ENCODE data around the gene SKIDA1. TPM values are rescaled to one million over a fixed set of nuclear protein-coding genes. Genes with fewer than 3 reads are reported as not detected.

SKIDA1 gene
- total RNA-seq, result 0.66 and 0.72 TPM in 2 replicates

GRCh38 chr10:21525367-21526187 lies at the start of gene SKIDA1:
SKIDA1 (minus strand) TSS chr10:21525682; CDS start chr10:21517822, 7,860 bp downstream.

DNA sequence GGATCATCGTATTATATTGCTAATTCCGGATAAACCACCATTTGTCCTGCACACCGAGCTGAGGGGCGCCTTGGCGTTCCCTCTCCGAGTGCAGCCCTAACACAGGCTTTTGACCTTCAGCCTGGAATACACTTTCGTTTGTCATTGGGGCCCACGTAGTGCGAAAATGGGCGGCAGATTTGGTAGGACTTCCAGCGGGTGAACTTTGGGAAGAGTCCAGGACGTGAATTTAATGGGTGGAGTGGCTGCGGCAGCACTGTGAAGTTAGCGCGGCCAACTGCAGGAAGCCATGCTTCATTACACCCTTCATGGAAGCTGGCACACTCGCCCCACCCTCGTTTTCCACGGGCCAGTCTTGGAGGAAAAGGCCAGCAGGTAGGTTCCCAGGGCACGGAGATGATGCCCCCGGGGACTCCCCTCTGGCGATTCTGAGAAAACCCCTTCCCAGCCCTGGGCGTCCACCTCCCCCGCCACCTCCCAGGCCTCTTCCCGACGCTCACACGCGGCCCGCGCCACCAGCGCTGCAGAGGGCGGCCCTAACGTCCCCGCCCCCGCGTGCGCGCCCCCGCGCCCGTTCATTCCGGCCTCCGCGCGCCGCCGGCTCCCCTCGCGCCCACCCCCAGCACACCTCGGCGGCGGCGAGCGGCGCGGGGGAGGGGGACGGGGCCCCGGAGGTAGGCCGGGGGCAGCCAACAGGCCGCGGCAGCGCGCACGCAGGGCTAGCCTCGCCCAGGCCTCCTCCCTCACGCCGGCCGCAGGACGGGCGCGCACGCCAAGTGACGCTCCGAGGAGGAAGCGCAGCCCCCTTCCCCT lies 8.2 kb upstream of the SKIDA1 start, which contains the start of gene MLLT10:
Gene MLLT10, plus strand, starts transcription at position 766 of the 813 bp plus-strand sequence. CDS start 413 bp downstream, outside the sequence.

Small RNA genes lying within 50 kb of the gene (small RNA-seq; reads per million reads assigned to genes)
- gene MIR1915 (0.21 reads per million), gene RF00019 (not detected), gene RNU6-306P (not detected)

Other genes starting within 250 kb of the SKIDA1 start
- gene MLLT10, start 8.6 kb upstream of the SKIDA1 start, total RNA-seq, result 47.8 and 56.3 TPM in 2 replicates

Data from thoracic aorta endothelial cell (primary cell).